ENCODE results near the gene COL2A1. TPM values are rescaled to one million over a fixed set of nuclear protein-coding genes. Genes with fewer than 3 reads are reported as not detected.

Gene COL2A1
- total RNA-seq, 4 donors from 2014 or later: not detected

DNA sequence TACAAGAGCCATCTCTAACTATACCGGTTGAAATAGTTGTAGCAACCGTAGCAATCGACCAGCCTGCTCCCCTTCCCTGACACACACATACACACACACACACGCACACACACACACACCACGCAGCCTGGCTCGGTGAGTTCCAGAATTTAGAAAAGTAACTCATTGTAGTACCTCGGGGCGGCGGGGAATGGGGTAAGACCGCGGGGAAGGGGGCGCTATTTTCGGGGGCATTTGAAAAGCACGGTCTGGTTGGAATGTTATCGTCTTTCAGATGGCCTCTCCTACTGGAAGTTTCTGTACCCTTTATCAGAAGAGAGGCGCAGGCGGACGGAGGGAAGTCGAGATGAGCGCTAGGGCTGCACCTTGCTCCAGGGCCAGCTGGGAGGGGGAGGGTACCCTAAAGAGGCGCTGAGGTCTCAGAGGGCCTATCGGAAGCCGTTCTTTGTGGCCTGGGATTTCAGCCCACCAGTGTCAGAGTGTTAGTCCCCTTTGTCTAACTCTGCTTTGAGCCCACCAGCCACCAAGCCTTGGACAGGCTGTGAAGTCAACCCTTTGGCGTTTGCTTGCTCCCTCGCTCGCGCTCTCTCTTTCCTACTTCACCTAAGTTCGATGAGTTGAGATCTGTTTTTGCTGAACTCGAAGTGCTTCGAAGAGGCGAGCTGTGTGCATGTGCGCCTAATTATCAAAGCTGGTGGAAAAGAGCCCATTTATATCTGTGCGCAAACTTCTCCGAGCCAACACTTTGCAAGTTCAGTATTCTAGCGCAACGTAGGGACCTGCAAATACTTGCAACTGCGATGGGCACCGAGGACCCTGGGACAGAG is 837 bp downstream of the COL2A1 start:
- intact Hi-C loops (cut with DNase I): no loop called here
- no peaks in the 10 kb centered on the region for H3K9me3 ChIP-seq
- WGBS, 2 donors: 5 to 8% methylated on average over 37 to 38 of the region's 38 CpGs
- DNase-seq: no peak
- H3K36me3 ChIP-seq: no peaks in the 10 kb centered on the region
- H3K27me3 ChIP-seq: peaks cover 22% of the 10 kb centered on the region
- TF ChIP-seq, protein P1, sequence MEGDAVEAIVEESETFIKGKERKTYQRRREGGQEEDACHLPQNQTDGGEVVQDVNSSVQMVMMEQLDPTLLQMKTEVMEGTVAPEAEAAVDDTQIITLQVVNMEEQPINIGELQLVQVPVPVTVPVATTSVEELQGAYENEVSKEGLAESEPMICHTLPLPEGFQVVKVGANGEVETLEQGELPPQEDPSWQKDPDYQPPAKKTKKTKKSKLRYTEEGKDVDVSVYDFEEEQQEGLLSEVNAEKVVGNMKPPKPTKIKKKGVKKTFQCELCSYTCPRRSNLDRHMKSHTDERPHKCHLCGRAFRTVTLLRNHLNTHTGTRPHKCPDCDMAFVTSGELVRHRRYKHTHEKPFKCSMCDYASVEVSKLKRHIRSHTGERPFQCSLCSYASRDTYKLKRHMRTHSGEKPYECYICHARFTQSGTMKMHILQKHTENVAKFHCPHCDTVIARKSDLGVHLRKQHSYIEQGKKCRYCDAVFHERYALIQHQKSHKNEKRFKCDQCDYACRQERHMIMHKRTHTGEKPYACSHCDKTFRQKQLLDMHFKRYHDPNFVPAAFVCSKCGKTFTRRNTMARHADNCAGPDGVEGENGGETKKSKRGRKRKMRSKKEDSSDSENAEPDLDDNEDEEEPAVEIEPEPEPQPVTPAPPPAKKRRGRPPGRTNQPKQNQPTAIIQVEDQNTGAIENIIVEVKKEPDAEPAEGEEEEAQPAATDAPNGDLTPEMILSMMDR (IDR thresholded peaks at IDR 0.05): no peak
- TF ChIP-seq POLR2A (IDR thresholded peaks at IDR 0.05): no peak
- H3K4me1 ChIP-seq: peaks cover 39 to 45% of the 10 kb centered on the region in 2 donors
- no peak overlapping the region for H3K27ac ChIP-seq
- H3K4me3 ChIP-seq (replicated peaks in 1 of 3): no peak overlapping the region

DNA sequence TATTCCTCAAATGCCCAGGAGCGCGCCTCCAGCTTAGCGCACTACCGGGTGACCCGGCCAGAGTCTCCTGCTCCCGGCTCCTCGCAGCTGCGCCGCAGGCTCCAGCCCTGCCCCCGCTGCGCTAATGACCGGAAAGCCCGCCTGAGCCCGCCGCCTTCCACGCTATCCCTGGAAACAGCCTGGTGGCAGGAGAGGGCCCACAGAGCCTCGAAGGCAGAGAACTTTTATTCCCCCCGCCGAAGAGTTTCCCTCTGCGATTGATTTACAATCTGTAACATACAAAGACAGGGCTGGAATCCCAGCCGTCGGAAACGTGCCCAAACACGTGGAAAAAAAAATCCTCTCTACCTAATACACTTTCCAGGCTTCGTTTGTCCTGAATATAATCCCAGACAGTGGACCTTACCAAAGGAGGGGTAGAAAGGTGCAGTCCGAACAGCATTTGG is 1.5 kb downstream of the COL2A1 start:
- Histone ChIP-seq H3K4me3 (replicated peaks in 1 of 3) (no peak overlapping the region), H3K27me3 (peaks cover 22% of the 10 kb centered on the region), H3K4me1 (peaks cover 39 to 45% of the 10 kb centered on the region in 2 donors), H3K36me3 (no peaks in the 10 kb centered on the region), H3K9me3 (no peaks in the 10 kb centered on the region), H3K27ac (no peak overlapping the region)
- DNase-seq: peak; percentile 43 to 50
- 2 to 9% methylated on average over 9 to 25 of the region's 26 CpGs for WGBS, 2 donors
- TF ChIP-seq, protein P1 (IDR thresholded peaks at IDR 0.05): no peak
- TF ChIP-seq POLR2A (IDR thresholded peaks at IDR 0.05): no peak
- intact Hi-C loops (cut with DNase I): no loop called here

DNA sequence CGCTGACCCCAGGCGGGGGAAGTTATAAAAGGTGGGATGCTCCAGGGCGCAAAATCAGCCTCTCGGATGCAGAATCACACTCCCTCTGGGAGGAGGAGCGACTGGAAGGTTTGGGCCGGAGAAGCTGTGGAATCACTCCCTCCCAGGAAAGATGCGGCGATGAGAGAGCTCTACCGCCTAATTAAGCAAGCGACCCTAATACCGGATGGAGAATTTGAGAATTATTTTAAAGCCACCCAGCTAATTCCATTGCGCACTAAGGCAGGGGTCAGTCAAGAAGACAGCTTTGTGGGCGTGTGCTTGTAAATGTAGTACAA is 1.9 kb downstream of the COL2A1 start:
- H3K9me3 ChIP-seq: no peaks in the 10 kb centered on the region
- no peak for DNase-seq
- intact Hi-C loops (cut with DNase I): no loop called here
- H3K36me3 ChIP-seq: no peaks in the 10 kb centered on the region
- TF ChIP-seq, protein P1 (IDR thresholded peaks at IDR 0.05): no peak
- no peak for TF ChIP-seq POLR2A (IDR thresholded peaks at IDR 0.05)
- WGBS, 2 donors: 6 to 8% methylated on average over 12 to 13 of the region's 13 CpGs
- H3K27me3 ChIP-seq: peaks cover 22% of the 10 kb centered on the region
- peaks cover 39 to 45% of the 10 kb centered on the region in 2 donors for H3K4me1 ChIP-seq
- no peak overlapping the region for H3K27ac ChIP-seq
- peak overlapping the region in 1 of 3 donors; percentile 33 for H3K4me3 ChIP-seq (replicated peaks in 1 of 3)

- peak; percentile 26 to 27 for DNase-seq
- peak overlapping the region in 2 of 3 donors; percentile 1 to 33 for H3K4me3 ChIP-seq (replicated peaks in 1 of 3)
- H3K36me3 ChIP-seq: no peaks in the 10 kb centered on the region
- TF ChIP-seq, protein P1 (IDR thresholded peaks at IDR 0.05): no peak
- TF ChIP-seq POLR2A (IDR thresholded peaks at IDR 0.05): no peak
- H3K9me3 ChIP-seq: no peaks in the 10 kb centered on the region
- no peak overlapping the region for H3K27ac ChIP-seq
- peaks cover 39 to 45% of the 10 kb centered on the region in 2 donors for H3K4me1 ChIP-seq
- intact Hi-C loops (cut with DNase I): no loop called here
- peaks cover 22% of the 10 kb centered on the region for H3K27me3 ChIP-seq
- WGBS, 2 donors: 1 to 4% methylated on average over 48 to 55 of the region's 57 CpGs
Measured at GRCh38 chr12:48001505-48002413, 2.5 kb downstream of the COL2A1 start.
